ENCODE measurements around the gene RNF125. TPM values are rescaled to one million over a fixed set of nuclear protein-coding genes. Genes with fewer than 3 reads are reported as not detected.

The RNF125 gene
- total and polyA plus RNA-seq, 2 experiments from 2014 or later = 11.4 to 29.2 TPM

- Histone ChIP-seq H3K4me1 (ENCODE audit: insufficient read depth) (no peaks in the 10 kb centered on the region), H3K9me2 (ENCODE audit: insufficient read depth) (no peaks in the 10 kb centered on the region), H3K4me2 (no peak overlapping the region), H3K27me3 (ENCODE audit: insufficient read depth) (no peaks in the 10 kb centered on the region), H3K36me3 (ENCODE audit: insufficient read depth) (peaks cover 19% of the 10 kb centered on the region; the same call in 1 of the 2 replicates), H3K4me3 (no peak overlapping the region), H2AFZ (no peak overlapping the region), H3K27ac (ENCODE audit: low read depth) (no peak overlapping the region), H4K20me1 (replicated peaks; ENCODE audit: insufficient read depth) (peaks cover 5% of the 10 kb centered on the region; the same call in 1 of the 2 replicates), H3K79me2 (replicated peaks; ENCODE audit: insufficient read depth) (peaks cover 48% of the 10 kb centered on the region), H3F3A (replicated peaks; ENCODE audit: low read depth) (no peaks in the 10 kb centered on the region)
- no peaks in the 10 kb centered on the region for H3K9me3 Mint-ChIP-seq
- no peak overlapping the region for H3K4me3 Mint-ChIP-seq
- no peak overlapping the region for H3K27ac Mint-ChIP-seq
- ATAC-seq (no peak), DNase-seq (ENCODE audit: low spot score) (no peak)
- H3K36me3 Mint-ChIP-seq (ENCODE audit: low read depth) = peaks cover 48% of the 10 kb centered on the region
- H3K4me1 Mint-ChIP-seq = no peaks in the 10 kb centered on the region
- peaks cover 2% of the 10 kb centered on the region for H3K27me3 Mint-ChIP-seq (ENCODE audit: insufficient read depth, low read depth, poor library complexity)
- no peak for TF ChIP-seq ZNF114 (CRISPR knock-in tag; IDR thresholded peaks at IDR 0.05)
- TF ChIP-seq EZH2 (IDR thresholded peaks at IDR 0.05; ENCODE audit: low read depth, unreplicated experiment) = no peak
- TF ChIP-seq POLR2AphosphoS5 (IDR thresholded peaks at IDR 0.05; ENCODE audit: low read depth) = no peak
- TF ChIP-seq CREB1 (CRISPR knock-in tag; IDR thresholded peaks at IDR 0.05; ENCODE audit: low read depth) = no peak
- TF ChIP-seq JUNB (IDR thresholded peaks at IDR 0.05; ENCODE audit: unreplicated experiment) = no peak
- no peak for TF ChIP-seq ETS1 (IDR thresholded peaks at IDR 0.05)
- no peak for TF ChIP-seq NANOG (IDR thresholded peaks at IDR 0.05; ENCODE audit: borderline replicate concordance)
- TF ChIP-seq ZNF462 (CRISPR knock-in tag; IDR thresholded peaks at IDR 0.05) = no peak
- no peak for TF ChIP-seq ZNF331 (CRISPR knock-in tag; IDR thresholded peaks at IDR 0.05; ENCODE audit: low read depth)
- TF ChIP-seq REST (IDR thresholded peaks at IDR 0.05; ENCODE audit: unreplicated experiment) = no peak
- no peak for TF ChIP-seq STAT1 (IDR thresholded peaks at IDR 0.05; ENCODE audit: unreplicated experiment)
- TF ChIP-seq EZH2phosphoT487 (IDR thresholded peaks at IDR 0.05; ENCODE audit: unreplicated experiment) = no peak
- no peak for TF ChIP-seq CTCF (conservative IDR thresholded peaks at IDR 0.05; ENCODE audit: low read depth in 2 of 2)
These were observed 103.4 kb downstream of the RNF125 start for GRCh38 chr18:32122039-32122438.

All from GM23338 (cell line).